Mucosa of descending colon (tissue), 3 donors: ENCODE results near the gene IL24. TPM values are rescaled to one million over a fixed set of nuclear protein-coding genes. Genes with fewer than 3 reads are reported as not detected.

Experiments used
- ATAC-seq: fragments of 200-7000 bp; cut with Tn5 transposase; one replicate; pipeline ENCODE4 v1.9.1; 2020; ENCODE audit warnings: mild to moderate bottlenecking, moderate library complexity
- DNase-seq, 3 donors: peaks; one replicate each; pipeline ENCODE4 v3.0.0-alpha.2; 2020
- H3K36me3 ChIP-seq: fragments of 200-600 bp; one replicate; pipeline ENCODE4 v1.8.0; 2021; ENCODE audit warnings: low read depth, mild to moderate bottlenecking
- H3K4me1 ChIP-seq: fragments of 200-600 bp; one replicate; pipeline ENCODE4 v1.8.0; 2021; ENCODE audit warnings: low read depth, mild to moderate bottlenecking
- H3K4me3 ChIP-seq: fragments of 200-600 bp; one replicate; pipeline ENCODE4 v1.8.0; 2021; ENCODE audit warnings: mild to moderate bottlenecking
- H3K9me3 ChIP-seq: fragments of 200-600 bp; one replicate; pipeline ENCODE4 v1.8.0; 2021; ENCODE audit warnings: mild to moderate bottlenecking
- CTCF ChIP-seq: fragments of 200-600 bp; IDR thresholded peaks from one replicate; pipeline ENCODE4 v1.8.0; 2022; ENCODE audit warnings: antibody characterized with exemption, mild to moderate bottlenecking
- intact Hi-C, 2 donors: fragments of 100-400 bp; cut with DNase I in 1 of 2; cut with micrococcal nuclease in 1 of 2; formaldehyde crosslinking; loops; one replicate each; pipeline versions ENCODE4 v1.11.0 to v1.11.1; 2022; cut with DNase I, micrococcal nuclease
- total RNA-seq, 3 donors: library from RNA; stranded (reverse); fragmentation: NEBNext Ultra II Directional in 2 of 3; extraction: Animal tissue kit (Norgen Biotek cat#: 25700) in 2 of 3; gene quantifications; one replicate each; pipeline versions ENCODE4 v1.2.1 to v1.2.4, GENCODE V29; 2021 to 2023
- donor health status: DM: no; HTN: no; CAD: no; lungs with moderate emphysema.
- donor health status: DM: no; HTN: no; CAD: no.
- donor health status: DM: no; HTN: yes; CAD: no.

The IL24 gene
- total RNA-seq, 3 donors from 2014 or later: not detected

GRCh38 chr1:206939131-206939530 is 41.9 kb downstream of the IL24 start:
- intact Hi-C loops: no loop called here
- no peak for ATAC-seq
- H3K4me3 ChIP-seq: no peak overlapping the region
- no peak for TF ChIP-seq CTCF
- no peaks in the 10 kb centered on the region for H3K9me3 ChIP-seq
- peaks cover 2% of the 10 kb centered on the region for H3K36me3 ChIP-seq
- peaks cover 7% of the 10 kb centered on the region for H3K4me1 ChIP-seq
- DNase-seq: peak in 1 of 3 donors; percentile 48

GRCh38 chr1:206939841-206940587 is 42.8 kb downstream of the IL24 start:
- ATAC-seq: peak; percentile 14
- no peak for TF ChIP-seq CTCF
- no peaks in the 10 kb centered on the region for H3K36me3 ChIP-seq
- intact Hi-C loops: no loop called here
- DNase-seq: peak; percentile 76 to 81 (median 79)
- H3K4me1 ChIP-seq: peaks cover 7% of the 10 kb centered on the region
- no peaks in the 10 kb centered on the region for H3K9me3 ChIP-seq
- no peak overlapping the region for H3K4me3 ChIP-seq

GRCh38 chr1:206940588-206940936 is 43.3 kb downstream of the IL24 start:
- no peaks in the 10 kb centered on the region for H3K9me3 ChIP-seq
- ATAC-seq (no peak), DNase-seq (no peak)
- H3K36me3 ChIP-seq: no peaks in the 10 kb centered on the region
- TF ChIP-seq CTCF: no peak
- peaks cover 7% of the 10 kb centered on the region for H3K4me1 ChIP-seq
- intact Hi-C loops: no loop called here
- no peak overlapping the region for H3K4me3 ChIP-seq

- H3K4me1 ChIP-seq: peaks cover 7% of the 10 kb centered on the region
- DNase-seq (peak; percentile 76 to 83 (median 81)), ATAC-seq (peak; percentile 75)
- no peaks in the 10 kb centered on the region for H3K9me3 ChIP-seq
- no peaks in the 10 kb centered on the region for H3K36me3 ChIP-seq
- H3K4me3 ChIP-seq: no peak overlapping the region
- TF ChIP-seq CTCF: no peak
- intact Hi-C loops: no loop called here
These were observed 44.6 kb downstream of the IL24 start for GRCh38 chr1:206941766-206942418.

- DNase-seq (no peak), ATAC-seq (no peak)
- H3K36me3 ChIP-seq: no peaks in the 10 kb centered on the region
- no peak for TF ChIP-seq CTCF
- intact Hi-C loops: no loop called here
- H3K4me3 ChIP-seq: peak overlapping the region; percentile 50
- peaks cover 22% of the 10 kb centered on the region for H3K4me1 ChIP-seq
- no peaks in the 10 kb centered on the region for H3K9me3 ChIP-seq
These were observed 47.5 kb downstream of the IL24 start for GRCh38 chr1:206944703-206945102.
